HEK293 (cell line): ENCODE results near the gene CTSD.

Experiments
- CTCF ChIA-PET: fragments of 350-600 bp; formaldehyde crosslinking; extraction: SDS; loops from one replicate; lab custom pipeline; 2021; ENCODE audit warnings: antibody characterized with exemption; lab: Yijun Ruan, JAX
- POLR2A ChIA-PET: fragments of 300-600 bp; formaldehyde crosslinking; extraction: SDS; loops from one replicate; lab custom pipeline; 2020; ENCODE audit warnings: antibody characterized with exemption, inconsistent platforms; lab: Yijun Ruan, JAX
- H3K27ac ChIP-seq: fragments of 200-500 bp; sonication (Bioruptor generic); 2 replicates; pipeline ENCODE4 v1.5.1; 2014; ENCODE audit warnings: low read depth, low read length, control low read depth, inconsistent platforms; ENCODE audit errors: extremely low read depth
- H3K36me3 ChIP-seq, 2 experiments: fragments of 200-500 bp in 1 of 2; sonication (Bioruptor generic) in 1 of 2; 1 replicate in 1 of 2; 2 replicates in 1 of 2; pipeline ENCODE4 v1.5.1; 2014 to 2017; ENCODE audit warnings: inconsistent platforms in 2 of 2, low read length in 2 of 2; ENCODE audit not compliant: control insufficient read depth in 2 of 2, insufficient read depth in 1 of 2
- H3K4me1 ChIP-seq: fragments of 200-500 bp; sonication (Bioruptor generic); 2 replicates; pipeline ENCODE4 v1.5.1; 2014; ENCODE audit warnings: mild to moderate bottlenecking, low read length, inconsistent platforms; ENCODE audit not compliant: control insufficient read depth, insufficient read depth
- H3K4me3 ChIP-seq: 2 replicates; pipeline ENCODE4 v1.5.1; 2011; ENCODE audit warnings: low read depth, mild to moderate bottlenecking, control low read depth, low read length, moderate library complexity
- H3K9me3 ChIP-seq: fragments of 200-500 bp; sonication (Bioruptor generic); 2 replicates; pipeline ENCODE4 v1.5.1; 2014; ENCODE audit warnings: low read depth, low read length, inconsistent platforms; ENCODE audit not compliant: control insufficient read depth, insufficient read depth
- GLI2 ChIP-seq: fragments of 450-650 bp; formaldehyde crosslinking; IDR thresholded peaks from 2 replicates; pipeline ENCODE4; 2017; ENCODE audit warnings: missing biosample characterization, missing genetic modification characterization, low read depth, borderline replicate concordance
- KLF17 ChIP-seq: fragments of 450-650 bp; formaldehyde crosslinking; IDR thresholded peaks from 2 replicates; pipeline ENCODE4 v1.5.1; 2016; ENCODE audit warnings: missing biosample characterization, missing genetic modification characterization
- PATZ1 ChIP-seq: fragments of 450-650 bp; formaldehyde crosslinking; IDR thresholded peaks from 2 replicates; pipeline ENCODE4 v1.5.1; 2016; ENCODE audit warnings: missing biosample characterization, missing genetic modification characterization
- TSHZ1 ChIP-seq: fragments of 450-650 bp; formaldehyde crosslinking; IDR thresholded peaks from 2 replicates; pipeline ENCODE4 v1.5.1; 2016; ENCODE audit warnings: missing biosample characterization, missing genetic modification characterization, borderline replicate concordance
- ZBTB26 ChIP-seq: fragments of 450-650 bp; formaldehyde crosslinking; optimal IDR thresholded peaks from 2 replicates; pipeline ENCODE3; 2016; ENCODE audit warnings: missing biosample characterization, mild to moderate bottlenecking, missing genetic modification characterization
- ZNF10 ChIP-seq: fragments of 450-650 bp; formaldehyde crosslinking; IDR thresholded peaks from 2 replicates; pipeline ENCODE4 v1.5.1; 2017; ENCODE audit warnings: missing biosample characterization, missing genetic modification characterization
- ZNF157 ChIP-seq: fragments of 450-650 bp; formaldehyde crosslinking; IDR thresholded peaks from 2 replicates; pipeline ENCODE4 v1.5.1; 2016; ENCODE audit warnings: missing biosample characterization, missing genetic modification characterization
- ZNF16 ChIP-seq: fragments of 450-650 bp; formaldehyde crosslinking; IDR thresholded peaks from 2 replicates; pipeline ENCODE4 v1.5.1; 2016; ENCODE audit warnings: low read depth, missing biosample characterization, missing genetic modification characterization
- ZNF239 ChIP-seq: fragments of 450-650 bp; formaldehyde crosslinking; IDR thresholded peaks from 2 replicates; pipeline ENCODE4 v1.5.1; 2016; ENCODE audit warnings: missing biosample characterization, missing genetic modification characterization
- ZNF280C ChIP-seq: fragments of 450-650 bp; formaldehyde crosslinking; IDR thresholded peaks from 2 replicates; pipeline ENCODE4 v1.5.1; 2016; ENCODE audit warnings: missing biosample characterization, missing genetic modification characterization
- ZNF362 ChIP-seq: fragments of 450-650 bp; formaldehyde crosslinking; IDR thresholded peaks from 2 replicates; pipeline ENCODE4 v1.5.1; 2016; ENCODE audit warnings: missing biosample characterization, missing genetic modification characterization
- ZNF423 ChIP-seq: fragments of 450-650 bp; formaldehyde crosslinking; IDR thresholded peaks from 2 replicates; pipeline ENCODE4 v1.5.1; 2016; ENCODE audit warnings: missing biosample characterization, missing genetic modification characterization
- ZNF433 ChIP-seq: fragments of 450-650 bp; formaldehyde crosslinking; IDR thresholded peaks from 2 replicates; pipeline ENCODE4 v1.5.1; 2016; ENCODE audit warnings: missing biosample characterization, missing genetic modification characterization, low read depth
- ZNF629 ChIP-seq: fragments of 450-650 bp; formaldehyde crosslinking; IDR thresholded peaks from 2 replicates; pipeline ENCODE4 v1.5.1; 2017; ENCODE audit warnings: missing biosample characterization, missing genetic modification characterization
- ZSCAN4 ChIP-seq: fragments of 450-650 bp; formaldehyde crosslinking; IDR thresholded peaks from 2 replicates; pipeline ENCODE4 v1.5.1; 2017; ENCODE audit warnings: missing biosample characterization, missing genetic modification characterization

Gene CTSD

GRCh38 chr11:1760351-1761109 lies 3.2 kb downstream of the CTSD start:
- CTCF ChIA-PET = no interaction called here
- H3K9me3 ChIP-seq = no peaks in the 10 kb centered on the region
- H3K4me3 ChIP-seq = no peak overlapping the region
- H3K4me1 ChIP-seq = no peaks in the 10 kb centered on the region; the same call in 1 of the 2 replicates
- POLR2A ChIA-PET = no interaction called here
- no peak overlapping the region for H3K27ac ChIP-seq
- peaks cover 0 to 64% of the 10 kb centered on the region in 2 experiments; a peak in 1 of 3 replicates for H3K36me3 ChIP-seq
- no peak for TF ChIP-seq TSHZ1
- TF ChIP-seq ZNF10 (tag by site-specific recombination) = no peak
- TF ChIP-seq ZNF157 (tag by site-specific recombination) = no peak
- no peak for TF ChIP-seq ZNF280C (tag by site-specific recombination)
- no peak for TF ChIP-seq KLF17 (tag by site-specific recombination)
- no peak for TF ChIP-seq ZBTB26 (tag by site-specific recombination)
- TF ChIP-seq ZNF629 (tag by site-specific recombination) = no peak
- no peak for TF ChIP-seq ZNF16 (tag by site-specific recombination)
- no peak for TF ChIP-seq PATZ1 (tag by site-specific recombination)
- no peak for TF ChIP-seq ZNF239 (tag by site-specific recombination)
- TF ChIP-seq GLI2 (tag by site-specific recombination) = no peak
- TF ChIP-seq ZNF362 = no peak
- TF ChIP-seq ZNF433 (tag by site-specific recombination) = no peak
- no peak for TF ChIP-seq ZNF423
- no peak for TF ChIP-seq ZSCAN4
